ENCODE measurements around the gene TMC1. TPM values are rescaled to one million over a fixed set of nuclear protein-coding genes. Genes with fewer than 3 reads are reported as not detected.

The TMC1 gene
- total and polyA plus RNA-seq, 2 of the 13 experiments (the other 11 are each of a cell fraction or from before 2014, with no cell fraction given): 0.02 to 0.03 TPM

GRCh38 chr9:72843520-72844439, 322.4 kb downstream of the TMC1 start (continued):
- TF ChIP-seq CTCF (CRISPR knock-in tag; IDR thresholded peaks at IDR 0.05): peak; percentile 82
- no peak for TF ChIP-seq ERF (CRISPR knock-in tag; IDR thresholded peaks at IDR 0.05)
- no peak for TF ChIP-seq FOXA3 (CRISPR knock-in tag; IDR thresholded peaks at IDR 0.05)
- TF ChIP-seq MTF1 (CRISPR knock-in tag; IDR thresholded peaks at IDR 0.05): no peak
- TF ChIP-seq RCOR2 (CRISPR knock-in tag; IDR thresholded peaks at IDR 0.05): no peak
- TF ChIP-seq CHCHD3 (CRISPR knock-in tag; IDR thresholded peaks at IDR 0.05): no peak
- TF ChIP-seq THAP11 (CRISPR knock-in tag; IDR thresholded peaks at IDR 0.05): no peak
- 0 out of 2 replicates have a peak, but pooled peaks have one; percentile 20 for TF ChIP-seq GATAD2A (CRISPR knock-in tag; IDR thresholded peaks at IDR 0.05)
- TF ChIP-seq, protein P1, sequence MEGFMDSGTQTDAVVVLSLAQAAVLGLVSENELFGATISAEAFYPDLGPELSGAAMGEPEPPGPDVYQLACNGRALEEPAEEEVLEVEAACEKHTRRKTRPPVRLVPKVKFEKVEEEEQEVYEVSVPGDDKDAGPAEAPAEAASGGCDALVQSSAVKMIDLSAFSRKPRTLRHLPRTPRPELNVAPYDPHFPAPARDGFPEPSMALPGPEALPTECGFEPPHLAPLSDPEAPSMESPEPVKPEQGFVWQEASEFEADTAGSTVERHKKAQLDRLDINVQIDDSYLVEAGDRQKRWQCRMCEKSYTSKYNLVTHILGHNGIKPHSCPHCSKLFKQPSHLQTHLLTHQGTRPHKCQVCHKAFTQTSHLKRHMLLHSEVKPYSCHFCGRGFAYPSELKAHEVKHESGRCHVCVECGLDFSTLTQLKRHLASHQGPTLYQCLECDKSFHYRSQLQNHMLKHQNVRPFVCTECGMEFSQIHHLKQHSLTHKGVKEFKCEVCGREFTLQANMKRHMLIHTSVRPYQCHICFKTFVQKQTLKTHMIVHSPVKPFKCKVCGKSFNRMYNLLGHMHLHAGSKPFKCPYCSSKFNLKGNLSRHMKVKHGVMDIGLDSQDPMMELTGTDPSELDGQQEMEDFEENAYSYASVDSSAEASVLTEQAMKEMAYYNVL (CRISPR knock-in tag; IDR thresholded peaks at IDR 0.05; ENCODE audit: borderline replicate concordance): no peak
- TF ChIP-seq ESRRA (CRISPR knock-in tag; IDR thresholded peaks at IDR 0.05; ENCODE audit: low read depth): no peak
- no peak for TF ChIP-seq EP300 (IDR thresholded peaks at IDR 0.05; ENCODE audit: low read depth in 2 of 2, low read length in 2 of 2)
- no peak for TF ChIP-seq EP300 (CRISPR knock-in tag; IDR thresholded peaks at IDR 0.05; ENCODE audit: borderline replicate concordance)
- TF ChIP-seq ZKSCAN1 (IDR thresholded peaks at IDR 0.05; ENCODE audit: low read length): no peak
- peak; percentile 73; the same call in 1 of the 2 replicates for TF ChIP-seq RAD21 (CRISPR knock-in tag; IDR thresholded peaks at IDR 0.05)
- TF ChIP-seq PRDM4 (CRISPR knock-in tag; IDR thresholded peaks at IDR 0.05; ENCODE audit: borderline replicate concordance): no peak
- TF ChIP-seq ZNF780A (CRISPR knock-in tag; IDR thresholded peaks at IDR 0.05): 0 out of 2 replicates have a peak, but pooled peaks have one; percentile 47
- TF ChIP-seq GABPB1 (CRISPR knock-in tag; IDR thresholded peaks at IDR 0.05): no peak
- TF ChIP-seq PHF8 (CRISPR knock-in tag; IDR thresholded peaks at IDR 0.05): no peak
- no peak for TF ChIP-seq ZNF75D (CRISPR knock-in tag; IDR thresholded peaks at IDR 0.05; ENCODE audit: borderline replicate concordance)
- TF ChIP-seq ZNF891 (CRISPR knock-in tag; IDR thresholded peaks at IDR 0.05): no peak
- TF ChIP-seq SMC3 (IDR thresholded peaks at IDR 0.05; ENCODE audit: low read length): peak; percentile 76
- TF ChIP-seq BCL3 (CRISPR knock-in tag; IDR thresholded peaks at IDR 0.05): no peak
- no peak for TF ChIP-seq ZNF20 (CRISPR knock-in tag; IDR thresholded peaks at IDR 0.05)
- no peak for TF ChIP-seq NR2F2 (IDR thresholded peaks at IDR 0.05; ENCODE audit: borderline replicate concordance, low read depth)

All from HepG2 (cell line).